SK-MEL-5 (cell line): Measurements from ENCODE around the gene HORMAD2. TPM values are rescaled to one million over a fixed set of nuclear protein-coding genes. Genes with fewer than 3 reads are reported as not detected.
A peak's percentile ranks its signal among the peaks of the same experiment; 100 is the strongest.

Source experiments
- DNase-seq: peaks from one replicate; pipeline ENCODE4 v3.0.0-alpha.2; 2016; ENCODE audit warnings: low read depth, low spot score
- in situ Hi-C: cut with HindIII; loops from 2 replicates; pipeline ENCODE4 v1.10.0; 2016; ENCODE audit warnings: low sequenced_read_pairs, high pct_unique_total_duplicates, low pct_unique_long_range_greater_than_20kb
- total RNA-seq: library from RNA; depleted of rRNA; stranded (reverse); fragments of >200 nt; shearing (Covaris generic); gene quantifications from 2 replicates; pipeline ENCODE4 v1.2.3, GENCODE V29; 2014

The HORMAD2 gene
- total RNA-seq, 1 experiment from 2014 or later = not detected

- peak; percentile 49 for DNase-seq
- in situ Hi-C loops = no loop called here
These were observed 98.2 kb downstream of the HORMAD2 start for GRCh38 chr22:30178181-30179126.

- in situ Hi-C loops = no loop called here
These were observed 100.4 kb downstream of the HORMAD2 start for GRCh38 chr22:30180616-30181015.

GRCh38 chr22:30181459-30182349, 101.4 kb downstream of the HORMAD2 start:
- in situ Hi-C loops = no loop called here
- DNase-seq = no peak

More at GRCh38 chr22:30180616-30181015, 100.4 kb downstream of the HORMAD2 start:
- DNase-seq = no peak

GRCh38 chr22:30182350-30182745, 102.1 kb downstream of the HORMAD2 start:
- DNase-seq = no peak
- in situ Hi-C loops = no loop called here

GRCh38 chr22:30182815-30183214, 102.6 kb downstream of the HORMAD2 start:
- no peak for DNase-seq
- in situ Hi-C loops = no loop called here

GRCh38 chr22:30183271-30183670, 103.0 kb downstream of the HORMAD2 start:
- DNase-seq = no peak
- in situ Hi-C loops = no loop called here

- peak; percentile 93 for DNase-seq
- in situ Hi-C loops = no loop called here
These were observed 103.6 kb downstream of the HORMAD2 start for GRCh38 chr22:30183861-30184278.

- in situ Hi-C loops = no loop called here
- DNase-seq = no peak
These were observed 104.9 kb downstream of the HORMAD2 start for GRCh38 chr22:30185129-30185528.

GRCh38 chr22:30185549-30185948, 105.3 kb downstream of the HORMAD2 start:
- no peak for DNase-seq
- in situ Hi-C loops = no loop called here

- DNase-seq = no peak
- in situ Hi-C loops = no loop called here
These were observed 105.8 kb downstream of the HORMAD2 start for GRCh38 chr22:30186041-30186440.

- DNase-seq = no peak
- in situ Hi-C loops = no loop called here
These were observed 106.2 kb downstream of the HORMAD2 start for GRCh38 chr22:30186510-30186909.

GRCh38 chr22:30187094-30187493, 106.8 kb downstream of the HORMAD2 start:
- in situ Hi-C loops = no loop called here
- no peak for DNase-seq

GRCh38 chr22:30187529-30188407, 107.5 kb downstream of the HORMAD2 start:
- in situ Hi-C loops = no loop called here
- peak; percentile 70 for DNase-seq

GRCh38 chr22:30188911-30189310, 108.6 kb downstream of the HORMAD2 start:
- in situ Hi-C loops = no loop called here
- no peak for DNase-seq

GRCh38 chr22:30190574-30190973, 110.3 kb downstream of the HORMAD2 start:
- in situ Hi-C loops = no loop called here
- no peak for DNase-seq

GRCh38 chr22:30191040-30191701, 110.9 kb downstream of the HORMAD2 start:
- no peak for DNase-seq
- in situ Hi-C loops = no loop called here

- in situ Hi-C loops = no loop called here
- no peak for DNase-seq
These were observed 112.2 kb downstream of the HORMAD2 start for GRCh38 chr22:30192427-30192826.
